ENCODE measurements around the gene SIVA1. TPM values are rescaled to one million over a fixed set of nuclear protein-coding genes. Genes with fewer than 3 reads are reported as not detected.
A peak's percentile ranks its signal among the peaks of the same experiment; 100 is the strongest.

SIVA1 gene
- total and polyA plus RNA-seq, 2 of the 4 experiments (the other 2 are of a cell fraction): 166 to 184 TPM

- POLR2A ChIA-PET (ENCODE audit: unreplicated experiment): no interaction called here
- H4K8ac ChIP-seq (ENCODE audit: low read depth in 2 of 2, low read length in 2 of 2): no peak overlapping the region
- no peak overlapping the region for H3K56ac ChIP-seq (ENCODE audit: extremely low read depth, insufficient read depth, low read length)
- CTCF ChIA-PET: no interaction called here
- H3K27ac ChIP-seq (ENCODE audit: insufficient read depth, low read length): no peak overlapping the region
- TF ChIP-seq CHD1 (IDR thresholded peaks at IDR 0.05; ENCODE audit: low read depth, low read length) (no peak), ELK1 (IDR thresholded peaks at IDR 0.05; ENCODE audit: borderline replicate concordance, low read depth, low read length) (no peak), RCOR1 (IDR thresholded peaks at IDR 0.05; ENCODE audit: insufficient replicate concordance, low read length) (no peak), CEBPB (IDR thresholded peaks at IDR 0.05; ENCODE audit: low read depth, low read length) (no peak), RAD21 (IDR thresholded peaks at IDR 0.05; ENCODE audit: low read length) (no peak), CTCF (conservative IDR thresholded peaks at IDR 0.05; ENCODE audit: low read depth, low read length) (no peak), MAFK (IDR thresholded peaks at IDR 0.05; ENCODE audit: low read depth, low read length) (no peak), MAZ (IDR thresholded peaks at IDR 0.05; ENCODE audit: borderline replicate concordance, low read depth, low read length) (no peak), POLR2A (IDR thresholded peaks at IDR 0.05; ENCODE audit: low read depth, low read length) (no peak), USF2 (IDR thresholded peaks at IDR 0.05; ENCODE audit: low read depth, low read length) (no peak), RFX5 (IDR thresholded peaks at IDR 0.05; ENCODE audit: low read depth, low read length) (no peak), MXI1 (IDR thresholded peaks at IDR 0.05; ENCODE audit: borderline replicate concordance, low read depth, low read length) (no peak), NFE2L2 (IDR thresholded peaks at IDR 0.05; ENCODE audit: low read depth, low read length) (no peak)
- H2AK5ac ChIP-seq (ENCODE audit: low read depth, low read length): no peak overlapping the region
- no peak overlapping the region for H2BK5ac ChIP-seq (ENCODE audit: low read depth, low read length, poor library complexity, severe bottlenecking)
- in situ Hi-C loops (cut with MboI; ENCODE audit: low sequenced_read_pairs): no loop called here
- BruUV-seq (replicated peaks): no TSS peak
- H3K23ac ChIP-seq (ENCODE audit: low read depth, low read length): no peak overlapping the region
- intact Hi-C loops (cut with micrococcal nuclease): no loop called here
- H3K4me3 ChIP-seq (ENCODE audit: insufficient read depth, low read depth, low read length): no peak overlapping the region
- no peaks in the 10 kb centered on the region for H3K9me3 ChIP-seq (ENCODE audit: control insufficient read depth, insufficient read depth, low read length)
- no peak overlapping the region for H3K4ac ChIP-seq (ENCODE audit: low read depth, low read length)
- H3K4me1 ChIP-seq (ENCODE audit: control insufficient read depth, insufficient read depth, low read length): no peaks in the 10 kb centered on the region
- H3K14ac ChIP-seq (replicated peaks; ENCODE audit: low read depth, low read length): no peak overlapping the region
- H2AK9ac ChIP-seq (replicated peaks; ENCODE audit: low read depth, low read length, poor library complexity): peak overlapping the region; percentile 5
- no peaks in the 10 kb centered on the region for H3K9me1 ChIP-seq (ENCODE audit: insufficient read depth, low read length)
- no peak overlapping the region for H4K91ac ChIP-seq (ENCODE audit: insufficient read depth, low read depth, low read length)
- H3K18ac ChIP-seq (ENCODE audit: low read depth, low read length): no peak overlapping the region
- H2BK20ac ChIP-seq (ENCODE audit: low read depth, low read length): no peak overlapping the region
- no peak overlapping the region for H2BK120ac ChIP-seq (ENCODE audit: low read depth, low read length)
- H3K4me2 ChIP-seq (ENCODE audit: low read depth, low read length): no peak overlapping the region
- no peak for ATAC-seq (ENCODE audit: low read depth)
- DNase-seq: no peak
- peaks cover 33% of the 10 kb centered on the region for H3K36me3 ChIP-seq (ENCODE audit: control insufficient read depth, insufficient read depth, low read length)
- H3K27me3 ChIP-seq (ENCODE audit: control insufficient read depth, insufficient read depth, low read length): no peaks in the 10 kb centered on the region
- no peak overlapping the region for H2AFZ ChIP-seq (replicated peaks; ENCODE audit: low read length, poor library complexity)
- no CpG with 5 or more reads among the region's 9 CpGs for WGBS, 2 experiments (ENCODE audit: extremely low coverage in 2 of 2, insufficient read length in 1 of 2)
- no peak overlapping the region for H4K5ac ChIP-seq (ENCODE audit: low read depth, low read length)
- H3K9ac ChIP-seq (ENCODE audit: low read depth, low read length): no peak overlapping the region
- H4K20me1 ChIP-seq (ENCODE audit: insufficient read depth, low read length): peaks cover 66% of the 10 kb centered on the region
- H3K79me1 ChIP-seq (ENCODE audit: low read depth in 1 of 2, low read length in 2 of 2): peaks cover 5 to 37% of the 10 kb centered on the region in 2 experiments; a peak in 3 of 4 replicates
- no peak overlapping the region for H2BK15ac ChIP-seq (ENCODE audit: low read depth, low read length)
- dilution Hi-C loops (cut with HindIII; ENCODE audit: low sequenced_read_pairs, unreplicated experiment): no loop called here
Measured at GRCh38 chr14:104784218-104784568, 31.2 kb downstream of the SIVA1 start.
